ENCODE measurements around the gene EFNA1.

Gene EFNA1

DNA sequence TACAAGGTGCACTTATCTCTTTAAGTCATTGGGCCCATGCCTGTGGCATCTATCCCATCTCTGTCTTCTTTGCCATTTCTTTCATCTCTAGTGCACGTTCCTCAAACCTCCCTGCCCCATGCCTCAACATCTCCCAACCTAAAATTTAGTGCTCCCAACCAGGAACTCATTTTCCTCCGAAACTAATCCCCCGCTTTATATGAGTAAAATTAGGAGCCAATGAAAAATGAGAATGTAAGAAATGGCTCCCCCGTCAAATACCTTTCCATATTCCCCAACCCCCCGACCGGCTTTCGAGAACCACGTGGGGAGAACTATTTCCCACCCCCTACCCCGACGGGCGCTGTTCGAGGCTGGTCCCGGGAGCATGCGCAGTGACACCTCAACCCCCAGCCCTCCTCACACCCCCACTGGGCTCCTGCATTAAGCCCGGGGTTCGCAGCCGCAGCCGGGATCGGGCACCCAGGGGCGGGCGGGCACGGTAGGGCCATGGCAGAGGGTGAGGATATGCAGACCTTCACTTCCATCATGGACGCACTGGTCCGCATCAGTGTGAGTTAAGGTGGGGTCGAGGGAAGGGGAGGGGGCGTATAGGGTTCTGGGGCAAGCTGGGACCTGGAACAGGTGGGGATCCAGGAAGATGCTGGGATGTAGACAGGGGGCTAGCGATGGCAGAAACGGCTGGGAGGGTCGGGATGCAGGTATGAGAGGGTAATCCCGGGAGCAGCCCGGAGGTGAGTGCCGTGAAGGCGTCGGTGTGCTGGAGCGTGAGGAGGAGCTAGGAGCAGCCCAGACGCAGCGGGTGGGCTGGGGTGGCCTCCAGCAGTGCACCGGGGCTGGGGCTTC lies 46.0 kb downstream of the EFNA1 start, which contains the start of gene TRIM46:
TRIM46 (plus strand) TSS at position 372 of the 846 bp plus-strand sequence; CDS start at position 490, 118 bp downstream.
- H3K9me3 ChIP-seq (ENCODE audit: control insufficient read depth, insufficient read depth, low read length): no peaks in the 10 kb centered on the region
- peak within 1 kb of the TSS; percentile 76 for H3K4me2 ChIP-seq (ENCODE audit: low read length)
- no peaks in the 10 kb centered on the region for H4K20me1 ChIP-seq (ENCODE audit: control insufficient read depth, insufficient read depth, low read depth, low read length)
- peaks cover 20% of the 10 kb centered on the region for H3K79me2 ChIP-seq (ENCODE audit: control insufficient read depth, low read length)
- no peak for TF ChIP-seq EZH2phosphoT487 (IDR thresholded peaks at IDR 0.05; ENCODE audit: borderline replicate concordance, low read length)
- TF ChIP-seq, protein P1, sequence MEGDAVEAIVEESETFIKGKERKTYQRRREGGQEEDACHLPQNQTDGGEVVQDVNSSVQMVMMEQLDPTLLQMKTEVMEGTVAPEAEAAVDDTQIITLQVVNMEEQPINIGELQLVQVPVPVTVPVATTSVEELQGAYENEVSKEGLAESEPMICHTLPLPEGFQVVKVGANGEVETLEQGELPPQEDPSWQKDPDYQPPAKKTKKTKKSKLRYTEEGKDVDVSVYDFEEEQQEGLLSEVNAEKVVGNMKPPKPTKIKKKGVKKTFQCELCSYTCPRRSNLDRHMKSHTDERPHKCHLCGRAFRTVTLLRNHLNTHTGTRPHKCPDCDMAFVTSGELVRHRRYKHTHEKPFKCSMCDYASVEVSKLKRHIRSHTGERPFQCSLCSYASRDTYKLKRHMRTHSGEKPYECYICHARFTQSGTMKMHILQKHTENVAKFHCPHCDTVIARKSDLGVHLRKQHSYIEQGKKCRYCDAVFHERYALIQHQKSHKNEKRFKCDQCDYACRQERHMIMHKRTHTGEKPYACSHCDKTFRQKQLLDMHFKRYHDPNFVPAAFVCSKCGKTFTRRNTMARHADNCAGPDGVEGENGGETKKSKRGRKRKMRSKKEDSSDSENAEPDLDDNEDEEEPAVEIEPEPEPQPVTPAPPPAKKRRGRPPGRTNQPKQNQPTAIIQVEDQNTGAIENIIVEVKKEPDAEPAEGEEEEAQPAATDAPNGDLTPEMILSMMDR (IDR thresholded peaks at IDR 0.05; ENCODE audit: low read depth, low read length, poor library complexity, severe bottlenecking): no peak
- H3F3A ChIP-seq (ENCODE audit: control insufficient read depth, insufficient read depth): peaks cover 17% of the 10 kb centered on the region; the same call in 1 of the 2 replicates
- H3K27me3 ChIP-seq (ENCODE audit: control insufficient read depth, low read length): no peaks in the 10 kb centered on the region
- peaks cover 37% of the 10 kb centered on the region for H3K4me1 ChIP-seq (ENCODE audit: control insufficient read depth, low read length)
- peaks cover 43% of the 10 kb centered on the region for H3K36me3 ChIP-seq (ENCODE audit: control insufficient read depth, low read length)
- peak within 1 kb of the TSS; percentile 61 for H3K27ac ChIP-seq (ENCODE audit: low read depth, low read length)
- H3K9me2 ChIP-seq (replicated peaks; ENCODE audit: control insufficient read depth, low read length): no peaks in the 10 kb centered on the region
- peak within 1 kb of the TSS; percentile 90 for H3K4me3 ChIP-seq (ENCODE audit: low read length)

DNA sequence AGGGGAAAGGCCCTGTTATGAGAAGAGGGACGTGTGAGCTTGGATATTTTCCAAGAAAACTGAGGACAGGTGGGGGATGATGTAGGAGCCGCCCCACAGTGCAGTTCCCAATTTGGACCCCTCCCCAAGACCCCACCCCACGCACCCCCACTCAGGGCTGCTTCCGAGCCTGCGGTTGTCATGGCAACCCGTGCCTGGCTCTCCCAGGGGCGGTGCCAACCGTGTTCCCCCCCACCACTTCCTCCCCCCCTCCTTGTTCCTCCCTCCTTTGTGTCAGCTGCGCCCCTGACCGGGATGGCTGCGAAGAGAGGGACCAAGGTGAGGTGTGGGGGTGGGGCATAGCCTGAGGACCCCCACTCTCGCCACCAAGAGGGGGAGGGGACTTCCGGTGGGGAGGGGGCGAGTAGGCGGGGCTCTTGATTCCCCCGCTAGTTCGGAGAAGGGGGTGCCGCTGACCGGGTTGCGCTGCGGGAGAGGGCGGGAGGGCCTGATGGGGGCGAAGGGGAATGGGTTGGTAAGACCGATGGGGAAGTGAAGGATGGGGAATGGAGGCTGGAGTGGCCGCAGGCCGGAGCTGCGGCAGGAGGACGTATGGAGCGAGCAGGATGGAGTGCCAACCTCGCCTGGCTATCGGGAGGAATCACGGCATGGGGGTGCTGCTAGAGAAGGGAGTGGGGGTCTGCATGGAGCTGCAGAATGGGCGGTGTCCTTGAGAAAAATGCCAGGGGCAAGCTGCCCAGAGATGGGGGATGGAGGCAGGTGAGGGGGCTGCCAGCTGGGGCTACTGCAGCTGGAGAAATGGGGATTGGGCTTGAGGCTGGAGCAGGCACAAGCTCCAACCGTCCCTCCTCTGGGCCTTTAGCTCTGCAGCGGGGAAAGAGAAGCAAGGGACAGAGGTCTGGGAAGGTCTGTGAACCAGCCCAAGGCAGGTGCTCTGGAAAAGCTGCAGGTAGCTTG lies 46.9 kb downstream of the EFNA1 start:
- peak overlapping the region; percentile 90 for H3K4me3 ChIP-seq (ENCODE audit: low read length)
- peaks cover 20% of the 10 kb centered on the region for H3K79me2 ChIP-seq (ENCODE audit: control insufficient read depth, low read length)
- H3K27me3 ChIP-seq (ENCODE audit: control insufficient read depth, low read length): no peaks in the 10 kb centered on the region
- no peak overlapping the region for H3K27ac ChIP-seq (ENCODE audit: low read depth, low read length)
- peak overlapping the region; percentile 76 for H3K4me2 ChIP-seq (ENCODE audit: low read length)
- peaks cover 45% of the 10 kb centered on the region for H3K4me1 ChIP-seq (ENCODE audit: control insufficient read depth, low read length)
- H3K9me3 ChIP-seq (ENCODE audit: control insufficient read depth, insufficient read depth, low read length): no peaks in the 10 kb centered on the region
- H3F3A ChIP-seq (ENCODE audit: control insufficient read depth, insufficient read depth): peaks cover 13% of the 10 kb centered on the region; the same call in 1 of the 2 replicates
- no peaks in the 10 kb centered on the region for H3K9me2 ChIP-seq (replicated peaks; ENCODE audit: control insufficient read depth, low read length)
- peaks cover 37% of the 10 kb centered on the region for H3K36me3 ChIP-seq (ENCODE audit: control insufficient read depth, low read length)
- TF ChIP-seq, protein P1 (IDR thresholded peaks at IDR 0.05; ENCODE audit: low read depth, low read length, poor library complexity, severe bottlenecking): no peak
- no peak for TF ChIP-seq EZH2phosphoT487 (IDR thresholded peaks at IDR 0.05; ENCODE audit: borderline replicate concordance, low read length)
- no peaks in the 10 kb centered on the region for H4K20me1 ChIP-seq (ENCODE audit: control insufficient read depth, insufficient read depth, low read depth, low read length)

DNA sequence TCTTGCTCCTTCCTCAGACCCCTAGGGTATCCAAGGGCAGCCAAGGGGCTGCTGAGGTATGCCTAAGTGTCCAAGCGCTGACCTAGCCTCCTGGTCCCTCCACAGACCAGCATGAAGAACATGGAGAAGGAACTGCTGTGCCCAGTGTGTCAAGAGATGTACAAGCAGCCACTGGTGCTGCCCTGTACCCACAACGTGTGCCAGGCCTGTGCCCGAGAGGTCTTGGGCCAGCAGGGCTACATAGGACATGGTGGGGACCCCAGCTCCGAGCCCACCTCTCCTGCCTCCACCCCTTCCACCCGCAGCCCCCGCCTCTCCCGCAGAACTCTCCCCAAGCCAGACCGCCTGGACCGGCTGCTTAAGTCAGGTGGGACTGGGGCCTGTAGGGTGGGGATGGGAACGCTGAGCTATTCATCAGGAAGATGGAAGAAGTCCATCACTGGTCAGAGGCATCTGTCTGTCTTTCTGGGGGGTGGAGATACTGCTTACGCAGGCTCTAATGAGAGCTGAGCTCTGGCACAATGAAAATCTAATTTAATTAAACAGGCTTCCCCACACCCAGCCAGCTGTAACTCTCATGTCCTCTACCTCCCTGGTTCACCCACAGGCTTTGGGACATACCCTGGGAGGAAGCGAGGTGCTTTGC lies 47.7 kb downstream of the EFNA1 start:
- H3F3A ChIP-seq (ENCODE audit: control insufficient read depth, insufficient read depth): peaks cover 13% of the 10 kb centered on the region; the same call in 1 of the 2 replicates
- H3K36me3 ChIP-seq (ENCODE audit: control insufficient read depth, low read length): peaks cover 36% of the 10 kb centered on the region
- no peak overlapping the region for H3K4me3 ChIP-seq (ENCODE audit: low read length)
- H3K4me1 ChIP-seq (ENCODE audit: control insufficient read depth, low read length): peaks cover 45% of the 10 kb centered on the region
- H3K79me2 ChIP-seq (ENCODE audit: control insufficient read depth, low read length): peaks cover 20% of the 10 kb centered on the region
- H3K27me3 ChIP-seq (ENCODE audit: control insufficient read depth, low read length): no peaks in the 10 kb centered on the region
- H3K27ac ChIP-seq (ENCODE audit: low read depth, low read length): no peak overlapping the region
- H4K20me1 ChIP-seq (ENCODE audit: control insufficient read depth, insufficient read depth, low read depth, low read length): no peaks in the 10 kb centered on the region
- H3K9me3 ChIP-seq (ENCODE audit: control insufficient read depth, insufficient read depth, low read length): no peaks in the 10 kb centered on the region
- H3K4me2 ChIP-seq (ENCODE audit: low read length): no peak overlapping the region
- TF ChIP-seq, protein P1 (IDR thresholded peaks at IDR 0.05; ENCODE audit: low read depth, low read length, poor library complexity, severe bottlenecking): no peak
- no peak for TF ChIP-seq EZH2phosphoT487 (IDR thresholded peaks at IDR 0.05; ENCODE audit: borderline replicate concordance, low read length)
- H3K9me2 ChIP-seq (replicated peaks; ENCODE audit: control insufficient read depth, low read length): no peaks in the 10 kb centered on the region
